T-helper 1 cell treated with Interleukin-12 subunit alpha and Interleukin-12 subunit beta and Interleukin-4 antibody, amounts not matched to agents 30 ng/mL and 1 ng/mL, for 36 hours (primary cell): Measurements from ENCODE around the gene FBXO2. TPM values are rescaled to one million over a fixed set of nuclear protein-coding genes. Genes with fewer than 3 reads are reported as not detected.

Source experiments
- intact Hi-C: fragments of 100-400 bp; cut with micrococcal nuclease; formaldehyde crosslinking; loops from one replicate; pipeline ENCODE4 v1.15.1; 2024
- total RNA-seq: library from RNA; stranded (reverse); gene quantifications from 2 replicates; pipeline ENCODE4 v1.2.3, GENCODE V29; 2022

FBXO2 gene
- total RNA-seq, 1 donor from 2014 or later: 2.0 TPM

DNA sequence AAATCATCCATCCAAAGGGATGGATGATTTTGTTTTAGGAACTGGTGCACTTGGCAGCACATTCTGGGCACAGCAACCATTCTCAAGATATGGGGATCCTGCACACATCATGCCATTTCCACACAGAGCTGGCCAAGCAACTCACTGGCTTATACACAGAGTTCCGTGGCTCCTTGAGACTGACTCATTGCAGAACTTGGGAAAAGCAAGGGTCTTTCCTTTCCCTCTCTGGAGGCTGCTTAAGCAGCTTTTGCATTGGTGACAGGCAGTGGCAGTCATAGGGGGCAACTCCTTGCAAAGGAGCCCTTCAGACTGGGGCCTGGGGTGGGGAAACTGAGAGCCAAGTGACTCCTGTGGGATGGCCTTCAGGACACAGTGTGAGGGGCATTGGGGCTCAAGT is 28.6 kb upstream of the FBXO2 start:
- intact Hi-C loops: no loop called here

DNA sequence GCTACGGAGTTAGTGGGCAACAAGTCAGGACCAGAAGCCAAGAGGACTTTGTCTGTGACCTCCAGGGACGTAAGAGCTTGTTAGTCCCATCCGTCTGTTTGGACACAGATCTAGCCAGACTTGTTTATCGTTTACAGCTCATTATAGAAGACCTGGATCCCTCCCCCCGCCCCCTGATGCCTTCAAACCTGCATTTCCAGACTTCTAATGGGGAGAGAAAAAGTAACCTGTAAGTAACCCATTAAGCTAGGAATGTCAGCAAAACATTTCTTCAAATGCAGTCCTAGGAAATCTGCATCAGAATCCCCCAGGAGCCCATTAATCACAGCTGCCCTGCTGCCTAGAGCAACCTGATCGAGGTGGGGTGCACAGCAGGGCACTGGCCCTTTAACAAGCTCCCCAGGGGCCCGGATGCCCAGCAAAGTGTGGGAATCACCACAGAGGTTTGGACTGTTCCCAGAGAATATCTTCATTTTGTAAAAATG is 28.1 kb upstream of the FBXO2 start:
- intact Hi-C loops: no loop called here

DNA sequence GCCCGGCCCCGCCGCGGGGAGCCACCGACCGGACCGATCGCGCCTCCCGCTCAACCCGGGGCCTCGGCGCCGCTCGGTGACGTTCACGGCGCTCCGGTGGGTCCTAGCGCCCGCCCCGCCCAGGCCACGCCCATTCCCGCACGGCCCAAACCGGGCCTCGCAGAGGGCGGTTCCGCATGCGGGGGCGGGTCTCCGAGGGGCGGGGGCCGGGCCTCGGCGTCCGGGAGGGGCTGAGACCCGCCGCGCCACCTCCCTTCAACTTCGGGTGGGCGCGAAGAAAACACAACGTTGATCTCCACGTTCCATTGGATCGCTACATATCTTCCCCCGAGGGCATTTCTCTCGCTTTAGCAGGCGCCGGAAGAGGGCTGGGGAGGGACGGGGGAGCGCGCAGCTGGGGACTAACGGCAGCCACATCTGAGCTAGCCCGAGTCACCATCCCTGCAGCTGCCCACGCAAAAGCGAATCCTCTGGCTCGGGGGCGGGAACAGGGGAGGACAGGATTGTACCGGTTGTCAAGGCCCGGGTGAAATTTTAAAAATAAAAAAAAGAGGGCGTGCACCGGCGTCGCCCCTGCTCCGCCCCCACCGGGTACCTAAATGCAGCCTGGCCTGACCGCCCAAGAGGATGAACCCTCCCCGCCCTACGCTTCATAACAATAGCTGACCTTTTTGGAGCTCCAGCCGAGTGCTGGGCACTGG is 27.0 kb upstream of the FBXO2 start, which contains the start of gene MAD2L2:
TSS of gene MAD2L2 (minus strand) at position 78 of the 701 bp plus-strand sequence. CDS start 547 bp downstream, outside the sequence.
- intact Hi-C loops: loop anchor here (1.0 kb wide), 9 partner anchors 9 to 419 kb away; partner anchors contain the start of genes AGTRAP, FBXO2, FBXO44 and FBXO6

DNA sequence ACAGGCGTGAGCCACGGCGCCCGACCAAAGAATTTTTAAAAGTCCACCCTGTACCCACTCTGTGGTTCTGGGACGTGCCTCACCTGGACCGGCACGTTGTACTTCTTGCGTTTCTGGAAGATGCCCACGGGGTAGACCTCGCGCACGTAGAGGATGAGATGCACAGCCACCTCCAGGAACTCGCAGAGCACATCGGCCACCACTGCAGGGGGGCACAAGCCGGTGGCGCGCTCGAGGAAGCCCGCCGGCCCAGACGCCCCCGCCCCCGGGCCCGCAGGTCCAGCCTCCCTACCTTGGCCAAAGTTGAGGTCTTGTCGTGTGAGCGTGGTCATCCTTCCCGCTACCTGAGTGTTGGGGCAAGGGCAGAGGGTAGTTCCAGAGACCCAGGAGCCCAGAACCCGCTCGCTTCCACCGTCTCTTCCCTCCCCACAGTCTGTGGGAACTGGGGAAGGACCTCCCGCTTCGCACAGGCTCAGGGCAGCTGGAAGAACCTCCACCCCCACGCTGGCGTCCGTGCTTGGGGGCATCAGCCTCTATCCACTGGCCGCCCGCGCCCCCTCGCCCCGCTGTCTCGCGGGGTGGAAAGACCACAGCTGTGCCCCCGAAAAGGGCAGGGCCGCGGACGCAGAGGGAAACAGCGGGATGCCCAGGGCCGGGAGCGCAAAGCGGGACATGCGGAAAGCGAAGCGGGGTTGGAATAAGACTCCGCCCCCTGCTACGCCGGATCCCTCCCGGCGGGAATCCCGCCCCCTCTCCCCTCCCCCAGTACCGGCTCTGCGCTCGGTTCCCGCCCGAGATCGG is 26.2 kb upstream of the FBXO2 start:
- intact Hi-C loops: loop anchor here (1.0 kb wide), 9 partner anchors 10 to 418 kb away; partner anchors contain the start of genes AGTRAP, FBXO2, FBXO44 and FBXO6

DNA sequence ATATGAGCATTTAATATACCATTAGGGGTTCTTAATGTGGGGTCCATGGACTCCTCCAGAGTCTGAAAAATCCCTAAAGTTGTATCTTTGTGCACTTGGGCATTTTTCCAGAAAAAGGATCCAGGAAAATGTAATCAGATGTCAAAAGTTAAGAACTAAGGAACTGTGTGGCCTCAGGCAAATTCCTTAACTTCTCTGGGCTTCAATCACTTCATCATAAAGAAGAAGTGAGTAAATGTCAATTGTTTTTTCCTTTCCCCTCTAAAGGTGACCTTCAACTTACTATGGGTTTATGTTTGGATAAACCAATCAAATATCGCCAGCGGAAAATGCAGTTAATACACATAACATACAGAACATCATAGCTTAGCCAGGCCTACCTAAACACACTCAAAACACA is 24.2 kb upstream of the FBXO2 start:
- intact Hi-C loops: no loop called here

DNA sequence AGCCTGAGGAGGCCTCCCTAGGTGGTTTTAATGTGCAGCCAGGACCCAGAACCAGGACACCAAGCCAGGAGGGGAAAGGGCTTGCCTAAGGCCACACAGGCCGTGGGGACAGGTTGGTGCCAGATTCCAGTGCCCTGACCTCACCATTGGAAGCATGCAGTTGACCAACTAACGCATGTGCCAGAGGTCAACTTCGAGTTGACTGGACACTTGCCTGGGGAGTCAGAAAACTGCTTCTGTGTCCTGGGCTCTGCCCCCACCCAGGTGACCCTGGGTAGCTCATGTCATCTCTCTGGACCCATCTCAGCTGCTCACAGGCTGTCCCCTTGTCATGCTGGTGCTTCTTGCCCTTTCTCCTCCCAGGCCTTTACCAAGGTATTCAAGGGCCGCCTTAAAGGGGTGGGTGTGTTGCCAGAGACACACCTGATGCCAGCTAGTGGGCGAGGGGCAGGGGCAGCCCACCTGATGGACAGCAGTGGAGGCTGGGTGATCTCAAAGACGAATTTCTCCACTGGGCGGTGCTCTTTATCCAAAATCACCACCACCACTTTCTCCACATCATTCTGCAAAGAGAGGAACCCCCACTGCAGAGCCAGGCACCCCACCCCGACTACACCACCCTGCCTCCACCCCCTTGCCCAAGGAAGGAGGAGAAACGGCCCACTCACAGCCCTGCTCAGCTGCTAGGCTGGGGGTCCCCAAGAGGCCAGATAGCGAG is 22.3 kb upstream of the FBXO2 start:
- intact Hi-C loops: no loop called here

DNA sequence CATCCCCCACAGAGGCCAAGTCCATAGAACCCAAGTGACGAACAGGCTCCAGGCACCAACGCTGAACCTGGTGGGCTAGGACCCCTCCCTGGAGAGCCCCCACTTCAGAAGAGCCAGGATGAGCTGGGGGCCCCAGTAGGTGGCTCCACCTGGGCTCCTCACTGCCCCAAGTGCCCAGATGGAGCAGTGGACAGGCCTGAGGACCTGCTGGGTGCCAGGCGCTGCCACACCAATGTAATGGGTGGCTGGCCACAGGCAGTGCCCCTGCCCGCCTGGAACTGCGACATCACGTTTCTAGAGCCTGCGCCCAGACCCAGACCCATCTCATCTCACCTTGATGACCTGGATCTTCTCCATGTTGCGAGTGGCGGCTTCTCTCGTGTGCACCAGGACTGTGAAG is 21.1 kb upstream of the FBXO2 start:
- intact Hi-C loops: no loop called here

DNA sequence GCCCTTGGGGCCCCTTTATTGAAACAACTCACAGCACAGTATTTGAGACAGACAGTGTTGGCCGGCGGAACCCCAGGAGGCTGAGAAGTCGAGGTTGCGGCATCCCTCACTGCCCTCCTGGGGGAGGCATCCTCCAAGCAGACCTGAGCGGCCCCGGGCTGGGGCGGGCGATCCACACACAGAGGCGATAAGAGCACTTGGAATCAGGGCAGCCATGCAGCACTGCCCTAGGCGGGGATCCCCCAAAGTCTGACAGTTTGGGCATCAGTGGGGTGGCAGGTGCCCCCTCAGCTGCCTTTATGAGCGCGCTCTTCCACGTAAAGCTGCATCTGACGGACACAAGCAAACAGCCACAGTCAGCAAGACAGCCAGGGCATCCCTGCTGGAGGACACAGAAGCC is 20.3 kb upstream of the FBXO2 start:
- intact Hi-C loops: no loop called here

DNA sequence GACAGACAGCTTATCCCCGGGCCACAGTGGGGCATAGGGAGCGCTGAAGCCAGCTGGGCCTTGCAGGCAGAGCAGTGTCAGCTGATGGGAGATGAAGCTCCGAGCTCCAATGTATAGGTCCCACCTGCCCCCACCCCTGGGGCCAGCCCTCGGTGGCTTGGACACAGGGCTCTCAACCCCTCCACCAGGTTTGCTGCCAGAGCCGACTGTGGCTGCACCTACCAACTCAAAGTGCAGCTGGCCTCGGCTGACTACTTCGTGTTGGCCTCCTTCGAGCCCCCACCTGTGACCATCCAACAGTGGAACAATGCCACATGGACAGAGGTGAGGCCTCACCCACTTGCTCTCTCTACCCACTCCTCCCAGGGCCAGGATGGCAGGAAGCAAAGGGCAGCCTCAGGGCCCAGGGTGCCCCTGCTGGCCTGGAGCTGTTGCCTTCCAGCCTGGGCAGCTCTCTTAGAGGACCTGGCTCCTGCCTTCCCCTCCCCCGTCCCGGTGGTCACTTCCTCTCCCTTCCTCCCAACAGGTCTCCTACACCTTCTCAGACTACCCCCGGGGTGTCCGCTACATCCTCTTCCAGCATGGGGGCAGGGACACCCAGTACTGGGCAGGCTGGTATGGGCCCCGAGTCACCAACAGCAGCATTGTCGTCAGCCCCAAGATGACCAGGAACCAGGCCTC is 19.0 kb upstream of the FBXO2 start:
- intact Hi-C loops: no loop called here

DNA sequence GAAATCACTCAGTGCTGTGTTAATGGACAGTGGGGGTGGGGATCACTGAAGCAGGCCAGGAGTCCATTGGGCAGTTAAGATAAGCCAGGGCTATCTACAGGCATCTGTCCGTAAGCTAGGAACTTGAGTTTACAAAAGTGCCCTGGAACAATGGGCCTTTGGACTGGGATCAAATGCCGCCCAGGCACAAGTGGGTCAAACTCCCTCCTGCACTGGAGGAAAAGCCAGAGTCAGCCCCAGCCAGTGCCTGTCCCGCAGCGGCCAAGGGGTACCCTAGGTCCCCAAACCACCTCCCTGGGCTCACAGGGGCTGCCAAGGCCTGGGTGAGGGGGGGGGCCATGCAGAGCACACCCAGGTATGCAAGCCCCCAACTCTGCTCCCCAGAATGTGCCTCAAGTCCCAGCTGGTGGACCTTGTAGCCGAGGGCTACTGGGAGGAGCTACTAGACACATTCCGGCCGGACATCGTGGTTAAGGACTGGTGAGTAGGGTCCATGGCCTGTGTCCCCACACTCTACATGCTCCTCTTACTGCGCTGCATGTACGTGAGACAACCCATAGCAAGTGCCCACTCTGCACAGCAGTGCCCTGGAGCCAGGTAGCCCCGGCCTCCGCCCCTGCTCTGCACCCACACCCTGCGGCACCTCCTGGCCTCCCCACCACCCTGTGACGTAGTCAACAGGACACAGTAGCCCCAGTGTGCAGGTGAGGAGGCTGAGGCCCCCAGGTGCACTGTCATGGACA is 17.5 kb upstream of the FBXO2 start:
- intact Hi-C loops: no loop called here

DNA sequence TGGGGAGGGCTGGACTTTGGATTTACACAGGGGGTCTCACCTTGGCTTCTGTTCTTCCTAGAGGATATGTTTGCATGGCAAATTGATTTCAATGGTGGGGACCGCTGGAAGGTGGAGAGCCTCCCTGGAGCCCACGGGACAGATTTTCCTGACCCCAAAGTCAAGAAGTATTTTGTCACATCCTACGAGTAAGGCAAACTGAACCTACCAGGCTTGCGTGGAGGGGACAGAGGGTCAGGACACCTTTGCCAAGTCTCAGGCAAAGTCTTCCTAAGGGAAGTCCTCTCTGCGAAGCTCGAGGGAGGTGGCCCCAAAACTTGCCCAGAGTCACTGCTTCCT is 16.9 kb upstream of the FBXO2 start:
- intact Hi-C loops: no loop called here

DNA sequence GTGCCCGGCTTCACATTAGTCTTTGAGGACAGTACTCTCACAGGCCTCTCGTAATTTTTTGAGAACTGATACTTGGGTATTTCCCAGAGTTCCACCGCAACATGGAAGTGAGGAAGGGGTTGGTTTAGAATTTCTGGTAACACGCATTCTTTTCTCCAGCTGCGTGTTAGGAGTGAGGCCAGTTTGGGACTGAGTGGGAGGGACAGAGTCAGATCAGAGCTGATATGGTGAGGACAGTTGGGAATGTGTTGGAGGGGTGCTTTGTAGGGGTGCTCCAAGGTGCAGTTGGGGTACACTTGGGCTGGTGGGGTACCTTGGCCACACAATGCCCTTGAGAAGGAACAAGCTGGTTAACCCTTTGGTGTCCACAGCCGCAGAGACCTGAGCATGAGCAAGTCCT is 16.5 kb upstream of the FBXO2 start:
- intact Hi-C loops: no loop called here

DNA sequence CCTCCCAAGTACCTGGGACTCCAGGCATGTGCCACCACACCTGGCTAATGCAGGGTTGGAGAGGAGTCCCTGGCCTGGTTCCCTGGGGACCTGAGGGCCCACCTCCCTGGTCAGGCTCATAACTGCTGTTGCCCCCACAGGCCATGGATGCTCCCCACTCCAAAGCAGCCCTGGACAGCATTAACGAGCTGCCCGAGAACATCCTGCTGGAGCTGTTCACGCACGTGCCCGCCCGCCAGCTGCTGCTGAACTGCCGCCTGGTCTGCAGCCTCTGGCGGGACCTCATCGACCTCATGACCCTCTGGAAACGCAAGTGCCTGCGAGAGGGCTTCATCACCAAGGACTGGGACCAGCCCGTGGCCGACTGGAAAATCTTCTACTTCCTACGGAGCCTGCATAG is 14.3 kb upstream of the FBXO2 start:
- intact Hi-C loops: no loop called here

DNA sequence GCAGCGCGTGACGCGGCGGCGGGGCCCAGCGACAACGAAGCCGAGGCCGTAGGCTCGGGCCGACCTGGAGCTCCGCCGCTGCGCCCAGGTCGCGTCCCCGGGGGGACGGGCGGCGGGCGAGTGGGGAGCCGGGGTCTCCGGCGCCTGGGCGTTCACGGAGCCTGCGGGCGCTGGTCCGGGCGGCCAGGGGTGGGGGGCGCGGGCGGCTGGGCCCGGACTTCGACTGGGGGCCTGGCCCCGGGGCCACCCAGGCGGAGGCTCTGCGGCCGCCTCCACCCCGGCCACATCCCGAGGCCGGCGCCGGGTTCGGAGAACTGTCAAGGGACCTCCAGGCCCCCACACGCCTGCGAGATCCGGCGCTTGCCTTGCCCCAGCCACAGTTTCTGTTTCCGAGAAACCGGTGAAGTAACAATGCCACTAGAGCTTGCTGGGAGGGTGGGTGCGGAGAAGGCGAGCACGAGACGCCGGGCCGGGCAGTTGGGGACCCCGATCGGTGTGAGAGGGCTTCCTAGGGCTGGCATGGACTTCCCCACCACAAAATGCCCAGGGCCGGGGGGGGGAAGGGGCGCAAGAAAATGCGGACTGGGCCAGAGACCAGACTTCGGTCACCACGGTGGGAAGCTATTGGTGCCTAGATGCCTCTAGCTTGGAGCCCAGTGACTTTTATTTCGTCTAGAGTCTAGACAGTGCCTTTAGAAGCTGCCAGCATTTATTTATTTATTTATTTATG is 10.3 kb upstream of the FBXO2 start:
- intact Hi-C loops: loop anchor here (1.0 to 5.0 kb wide), 5 partner anchors 9 to 243 kb away; partner anchors contain the start of gene MAD2L2

DNA sequence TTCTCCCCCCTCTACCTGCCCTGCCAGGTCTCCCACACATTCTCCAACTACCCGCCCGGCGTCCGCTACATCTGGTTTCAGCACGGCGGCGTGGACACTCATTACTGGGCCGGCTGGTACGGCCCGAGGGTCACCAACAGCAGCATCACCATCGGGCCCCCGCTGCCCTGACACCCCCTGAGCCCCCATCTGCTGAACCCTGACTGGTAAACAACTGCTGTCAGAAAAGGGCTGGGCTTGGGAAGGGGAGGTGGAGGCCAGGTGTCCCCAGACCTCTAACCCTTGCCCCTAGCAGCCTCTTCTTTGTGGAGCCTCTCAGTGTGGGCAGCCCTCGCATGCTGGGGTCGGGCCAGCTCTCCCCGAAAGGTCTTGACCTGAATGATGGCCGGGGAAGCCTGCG is 6.9 kb upstream of the FBXO2 start:
- intact Hi-C loops: loop anchor here (5.0 kb wide), 1 partner anchor 246 kb away; no protein-coding TSS in a partner anchor

DNA sequence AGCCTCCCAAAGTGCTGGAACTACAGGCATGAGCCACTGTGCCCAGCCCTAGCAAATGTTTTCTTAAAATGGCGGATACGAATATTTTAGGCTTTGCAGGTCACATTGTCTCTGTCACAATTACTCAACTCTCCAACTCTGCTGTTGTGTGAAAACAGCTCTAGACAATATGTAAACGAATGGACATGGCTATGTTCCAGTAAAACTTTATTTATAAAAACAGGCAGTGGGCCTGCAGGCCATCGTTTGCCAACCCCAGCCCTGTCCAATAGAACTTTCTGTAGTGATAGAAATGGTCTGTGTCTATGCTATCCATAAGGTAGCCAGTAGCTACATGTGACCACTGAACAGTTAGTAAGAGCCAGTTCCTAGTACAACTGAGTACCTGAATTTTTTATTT is 5.5 kb upstream of the FBXO2 start:
- intact Hi-C loops: loop anchor here (5.0 kb wide), 1 partner anchor 248 kb away; no protein-coding TSS in a partner anchor

DNA sequence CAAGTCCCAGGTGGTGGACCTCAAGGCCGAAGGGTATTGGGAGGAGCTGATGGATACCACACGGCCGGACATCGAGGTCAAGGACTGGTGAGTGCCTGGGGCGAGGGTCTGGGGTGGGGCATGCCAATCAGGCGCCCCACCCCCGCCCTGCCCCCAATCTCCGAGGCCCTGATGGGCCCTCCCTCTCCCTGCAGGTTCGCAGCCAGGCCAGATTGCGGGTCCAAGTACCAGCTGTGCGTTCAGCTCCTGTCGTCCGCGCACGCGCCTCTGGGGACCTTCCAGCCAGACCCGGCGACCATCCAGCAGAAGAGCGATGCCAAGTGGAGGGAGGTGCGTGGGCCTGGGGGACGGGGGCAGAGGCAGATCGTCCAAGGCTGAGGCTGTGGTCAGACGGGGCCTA is 4.3 kb upstream of the FBXO2 start:
- intact Hi-C loops: no loop called here

DNA sequence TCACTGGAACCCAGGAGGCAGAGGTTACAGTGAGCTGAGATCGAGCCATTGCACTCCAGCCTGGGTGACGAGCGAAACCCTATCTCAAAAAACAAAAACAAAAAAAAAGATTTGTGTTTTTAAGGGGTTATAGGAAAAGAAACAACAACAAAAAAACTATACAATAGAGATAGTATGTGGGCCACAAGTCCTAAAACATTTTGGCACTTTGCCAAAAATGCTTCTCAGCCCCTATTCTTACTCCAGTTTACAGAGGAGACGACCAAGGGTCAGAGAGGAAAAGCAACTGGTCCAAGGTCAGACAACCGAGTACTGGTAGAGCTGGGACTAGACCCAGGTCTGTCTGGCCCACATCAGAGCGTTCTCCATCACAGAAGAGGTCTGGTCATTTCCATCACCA is 3.4 kb upstream of the FBXO2 start:
- intact Hi-C loops: no loop called here

DNA sequence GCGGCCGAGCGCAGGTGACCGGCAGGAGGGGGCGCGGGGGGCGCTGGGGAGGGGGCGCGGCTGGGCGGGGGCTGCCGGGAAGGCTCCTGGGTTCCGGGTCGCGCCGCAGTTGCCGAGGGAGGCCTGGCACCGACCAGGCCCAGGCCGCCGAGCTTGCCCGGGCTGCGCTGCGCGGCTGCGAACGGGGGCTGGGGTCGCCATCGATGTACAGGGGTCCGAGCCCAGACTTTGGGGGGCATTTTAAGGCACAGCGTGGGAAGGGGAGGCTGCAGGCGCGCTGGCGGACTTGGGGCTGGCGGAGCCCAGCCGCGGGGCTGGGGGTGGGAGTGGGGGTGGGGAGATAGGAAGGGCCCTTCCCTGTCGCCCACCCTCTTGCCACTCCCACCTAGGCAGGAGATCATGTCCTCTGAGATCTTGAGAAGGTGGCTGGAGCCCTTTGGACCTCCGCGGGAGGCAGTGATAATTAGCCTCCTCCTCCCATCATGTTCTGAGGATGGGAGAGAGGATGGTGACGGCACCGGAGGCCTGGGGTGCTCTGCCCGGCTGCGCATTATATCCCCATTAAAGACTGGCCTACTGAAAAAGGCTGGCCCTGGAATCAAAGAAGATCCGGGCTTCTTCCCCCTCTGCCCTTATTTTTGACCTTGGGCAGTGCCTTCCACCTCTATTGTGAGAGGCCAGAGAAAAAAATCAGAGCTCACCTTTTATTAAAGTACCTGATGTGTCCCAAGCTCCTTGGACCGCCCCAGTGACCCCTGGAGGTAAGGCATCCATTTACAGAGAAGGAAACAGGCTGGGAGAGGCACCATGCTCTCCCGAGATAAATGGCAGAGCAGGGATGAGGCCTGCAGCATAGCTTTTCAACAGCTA is 945 bp upstream of the FBXO2 start:
- intact Hi-C loops: loop anchor here (1.0 to 5.0 kb wide), 4 partner anchors 9 to 152 kb away; partner anchors contain the start of genes AGTRAP, CLCN6, FBXO6 and MAD2L2
